Kidney (tissue), 14 donors: ENCODE results near the gene HGF. TPM values are rescaled to one million over a fixed set of nuclear protein-coding genes. Genes with fewer than 3 reads are reported as not detected.

Experiments used
- DNase-seq, 5 donors: peaks; one replicate each; pipeline ENCODE4 v3.0.0-alpha.2; 2013 to 2020
- FAIRE-seq: peaks from 2 replicates; lab custom pipeline; 2012; peaks lifted over from hg19 to GRCh38; lab: Jason Lieb, UNC
- H3K27ac ChIP-seq, 2 donors: one replicate each; pipeline ENCODE4 v1.7.0; 2013; ENCODE audit warnings: low read depth in 2 of 2, low read length in 2 of 2, inconsistent platforms in 1 of 2
- H3K27me3 ChIP-seq: one replicate; pipeline ENCODE4 v1.7.1; 2013; ENCODE audit warnings: low read length, inconsistent platforms; ENCODE audit not compliant: control insufficient read depth, insufficient read depth
- H3K36me3 ChIP-seq, 3 donors: one replicate each; pipeline versions ENCODE4 v1.7.0 to v1.7.1; 2013; ENCODE audit warnings: low read length in 3 of 3, control low read depth in 1 of 3, inconsistent platforms in 1 of 3; ENCODE audit not compliant: insufficient read depth in 3 of 3, control insufficient read depth in 2 of 3
- H3K4me1 ChIP-seq, 3 donors: one replicate each; pipeline versions ENCODE4 v1.7.0 to v1.7.1; 2013; ENCODE audit warnings: low read length in 3 of 3, inconsistent platforms in 1 of 3, low read depth in 1 of 3; ENCODE audit not compliant: control insufficient read depth in 2 of 3, insufficient read depth in 2 of 3
- H3K4me3 ChIP-seq, 3 donors: one replicate each; pipeline versions ENCODE4 v1.7.0 to v1.8.1; 2013; ENCODE audit warnings: low read length in 3 of 3, control low read depth in 1 of 3, inconsistent platforms in 1 of 3
- H3K9ac ChIP-seq, 3 donors: one replicate each; pipeline versions ENCODE4 v1.7.0 to v1.7.1; 2013; ENCODE audit warnings: low read length in 3 of 3, control low read depth in 1 of 3, inconsistent platforms in 1 of 3
- H3K9me3 ChIP-seq, 3 donors: one replicate each; pipeline versions ENCODE4 v1.7.0 to v1.7.1; 2013; ENCODE audit warnings: low read length in 3 of 3, control low read depth in 1 of 3, inconsistent platforms in 1 of 3; ENCODE audit not compliant: control insufficient read depth in 2 of 3, insufficient read depth in 1 of 3
- intact Hi-C: fragments of 100-400 bp; cut with DNase I; formaldehyde crosslinking; loops from one replicate; pipeline ENCODE4 v1.11.1; 2022
- polyA plus RNA-seq: library from polyadenylated mRNA; stranded (reverse); fragments of 350-450 nt; fragmentation: Illumina TruSeq; extraction: RNeasy Lipid Tissue Mini Kit (QIAGEN cat#74804); gene quantifications from one replicate; pipeline ENCODE4 v1.2.3, GENCODE V29; 2014; ENCODE audit warnings: low read depth, low replicate concordance; ENCODE audit not compliant: insufficient read depth
- total RNA-seq: library from RNA; stranded (reverse); fragmentation: NEBNext Ultra II Directional; extraction: Animal tissue kit (Norgen Biotek cat#: 25700); gene quantifications from one replicate; pipeline ENCODE4 v1.2.1, GENCODE V29; 2021
- TF ChIP-seq, protein P1 (sequence below): IDR thresholded peaks from 3 replicates; pipeline ENCODE4 v1.5.1; 2012; ENCODE audit warnings: mild to moderate bottlenecking, moderate library complexity, borderline replicate concordance; ENCODE audit not compliant: insufficient read depth; ENCODE audit errors: extremely low read depth
- donor health status: control.
- donor health status: control.
- donor health status: control.
- donor health status: control.
- donor health status: control.
- donor health status: DM: yes; HTN: yes; CAD: no.
- donor health status: Normal renal cell carcinoma (clear cell type).

Gene HGF
- total and polyA plus RNA-seq, 2 donors from 2014 or later, result 2.6 to 23.8 TPM

DNA sequence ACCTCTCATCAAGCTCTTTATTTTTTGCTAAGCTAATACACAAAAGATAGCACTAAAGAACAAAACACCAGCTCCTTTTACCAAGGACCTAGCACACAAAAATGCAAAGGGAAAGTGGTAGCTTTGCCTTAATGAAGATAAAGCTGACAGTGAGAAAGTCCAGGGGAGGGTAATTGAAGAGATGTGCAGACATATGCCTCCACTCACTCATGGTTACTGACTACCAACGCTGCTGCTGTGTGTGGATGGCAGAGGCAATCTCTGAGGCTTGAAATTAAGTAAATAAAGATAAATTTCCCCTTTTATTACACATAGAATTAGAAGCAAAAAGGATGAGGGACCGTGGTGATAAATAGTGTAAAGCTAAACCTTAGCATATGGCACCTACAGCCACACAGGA, 87.0 kb downstream of the HGF start:
- Histone ChIP-seq H3K36me3 (no peaks in the 10 kb centered on the region), H3K27ac (no peak overlapping the region), H3K9ac (no peak overlapping the region), H3K9me3 (no peaks in the 10 kb centered on the region), H3K4me1 (no peaks in the 10 kb centered on the region), H3K4me3 (no peak overlapping the region), H3K27me3 (no peaks in the 10 kb centered on the region)
- DNase-seq, result no peak
- intact Hi-C loops, result no loop called here
- FAIRE-seq, result no peak
- TF ChIP-seq, protein P1, sequence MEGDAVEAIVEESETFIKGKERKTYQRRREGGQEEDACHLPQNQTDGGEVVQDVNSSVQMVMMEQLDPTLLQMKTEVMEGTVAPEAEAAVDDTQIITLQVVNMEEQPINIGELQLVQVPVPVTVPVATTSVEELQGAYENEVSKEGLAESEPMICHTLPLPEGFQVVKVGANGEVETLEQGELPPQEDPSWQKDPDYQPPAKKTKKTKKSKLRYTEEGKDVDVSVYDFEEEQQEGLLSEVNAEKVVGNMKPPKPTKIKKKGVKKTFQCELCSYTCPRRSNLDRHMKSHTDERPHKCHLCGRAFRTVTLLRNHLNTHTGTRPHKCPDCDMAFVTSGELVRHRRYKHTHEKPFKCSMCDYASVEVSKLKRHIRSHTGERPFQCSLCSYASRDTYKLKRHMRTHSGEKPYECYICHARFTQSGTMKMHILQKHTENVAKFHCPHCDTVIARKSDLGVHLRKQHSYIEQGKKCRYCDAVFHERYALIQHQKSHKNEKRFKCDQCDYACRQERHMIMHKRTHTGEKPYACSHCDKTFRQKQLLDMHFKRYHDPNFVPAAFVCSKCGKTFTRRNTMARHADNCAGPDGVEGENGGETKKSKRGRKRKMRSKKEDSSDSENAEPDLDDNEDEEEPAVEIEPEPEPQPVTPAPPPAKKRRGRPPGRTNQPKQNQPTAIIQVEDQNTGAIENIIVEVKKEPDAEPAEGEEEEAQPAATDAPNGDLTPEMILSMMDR, result no peak

DNA sequence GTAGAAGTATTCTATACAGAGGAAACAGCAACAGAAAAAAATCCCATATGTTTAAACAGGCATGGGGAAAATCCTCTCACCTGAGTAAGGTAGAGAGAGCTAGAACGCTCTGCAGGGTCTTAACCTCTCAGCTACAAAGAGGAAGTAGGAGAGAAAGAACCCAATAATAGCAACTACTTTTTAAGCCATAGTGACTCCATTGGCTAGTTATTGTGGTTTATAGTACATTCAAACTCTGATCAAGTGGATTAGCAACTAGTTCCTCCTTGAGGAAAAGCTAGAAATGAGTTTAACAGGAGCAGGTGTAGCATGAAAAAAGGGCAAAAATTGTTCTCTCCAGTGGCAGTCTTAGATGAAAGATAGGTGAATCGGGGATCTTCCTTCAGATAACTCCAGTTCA, 89.7 kb downstream of the HGF start:
- intact Hi-C loops, result no loop called here
- FAIRE-seq (no peak), DNase-seq (no peak)

DNA sequence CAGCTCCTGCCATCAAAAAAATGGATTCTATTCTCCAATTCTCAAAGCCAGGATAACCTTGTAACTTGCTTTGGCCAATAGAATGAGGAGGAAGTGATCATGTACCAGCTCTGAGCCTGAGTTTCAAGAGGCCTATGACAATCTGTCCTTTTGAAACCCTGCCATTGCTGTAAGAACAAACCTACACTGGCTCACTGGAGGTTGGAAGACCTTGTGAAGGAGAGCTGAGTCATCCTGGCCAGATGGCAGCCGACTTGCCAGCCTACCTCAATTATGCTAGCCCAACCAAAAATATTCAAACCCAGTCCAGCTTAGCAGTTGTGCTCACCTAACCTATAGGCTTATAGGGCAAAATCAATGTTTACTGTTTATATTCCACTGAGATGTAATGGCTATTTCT, 93.0 kb downstream of the HGF start:
- no peak for DNase-seq
- no peaks in the 10 kb centered on the region for H3K36me3 ChIP-seq
- intact Hi-C loops, result no loop called here
- H3K27me3 ChIP-seq, result no peaks in the 10 kb centered on the region
- TF ChIP-seq, protein P1, result no peak
- no peaks in the 10 kb centered on the region for H3K9me3 ChIP-seq
- no peaks in the 10 kb centered on the region for H3K4me1 ChIP-seq
- H3K9ac ChIP-seq, result no peak overlapping the region
- H3K27ac ChIP-seq, result no peak overlapping the region
- FAIRE-seq, result no peak
- H3K4me3 ChIP-seq, result no peak overlapping the region

More for the DNA sequence above, 89.7 kb downstream of the HGF start:
- Histone ChIP-seq H3K4me1 (no peaks in the 10 kb centered on the region), H3K9me3 (no peaks in the 10 kb centered on the region), H3K4me3 (no peak overlapping the region), H3K27ac (no peak overlapping the region), H3K36me3 (no peaks in the 10 kb centered on the region), H3K9ac (no peak overlapping the region), H3K27me3 (no peaks in the 10 kb centered on the region)
- TF ChIP-seq, protein P1, result no peak
